HG03064 (cell line): ENCODE results near the gene SCN5A.

Source experiments
- ATAC-seq: cut with Tn5 transposase; IDR thresholded peaks from one replicate; pipeline ENCODE4 v1.9.1; 2021; ENCODE audit warnings: low read depth; ENCODE audit not compliant: unreplicated experiment

The SCN5A gene

DNA sequence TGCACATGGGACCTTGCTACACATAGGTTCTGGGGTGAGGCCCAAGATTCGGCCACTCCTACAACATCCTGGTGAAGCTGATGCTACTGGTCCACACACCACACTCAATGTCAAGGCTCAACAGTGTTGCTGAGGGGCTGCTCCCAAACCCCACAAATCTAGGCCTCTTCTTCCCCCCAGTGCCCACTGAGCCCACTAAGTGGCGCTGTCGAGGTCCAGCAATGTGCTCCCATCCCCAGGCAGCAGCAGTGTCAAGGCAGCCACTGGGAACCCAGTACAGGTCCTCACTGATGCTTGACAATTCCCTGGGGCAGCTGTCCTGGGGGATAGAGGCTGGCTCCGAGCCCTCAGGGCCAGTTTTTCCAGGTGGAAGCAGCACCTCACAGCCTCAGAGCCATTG, 21.5 kb downstream of the SCN5A start:
- ATAC-seq, result no peak

GRCh38 chr3:38626171-38626570, 23.3 kb downstream of the SCN5A start:
- ATAC-seq, result no peak

GRCh38 chr3:38623539-38623938, 25.9 kb downstream of the SCN5A start:
- ATAC-seq, result no peak

- no peak for ATAC-seq
Measured at GRCh38 chr3:38622336-38622735, 27.2 kb downstream of the SCN5A start.

GRCh38 chr3:38620236-38620635, 29.3 kb downstream of the SCN5A start:
- no peak for ATAC-seq

GRCh38 chr3:38618343-38618742, 31.1 kb downstream of the SCN5A start:
- ATAC-seq, result no peak

GRCh38 chr3:38617586-38617985, 31.9 kb downstream of the SCN5A start:
- no peak for ATAC-seq

DNA sequence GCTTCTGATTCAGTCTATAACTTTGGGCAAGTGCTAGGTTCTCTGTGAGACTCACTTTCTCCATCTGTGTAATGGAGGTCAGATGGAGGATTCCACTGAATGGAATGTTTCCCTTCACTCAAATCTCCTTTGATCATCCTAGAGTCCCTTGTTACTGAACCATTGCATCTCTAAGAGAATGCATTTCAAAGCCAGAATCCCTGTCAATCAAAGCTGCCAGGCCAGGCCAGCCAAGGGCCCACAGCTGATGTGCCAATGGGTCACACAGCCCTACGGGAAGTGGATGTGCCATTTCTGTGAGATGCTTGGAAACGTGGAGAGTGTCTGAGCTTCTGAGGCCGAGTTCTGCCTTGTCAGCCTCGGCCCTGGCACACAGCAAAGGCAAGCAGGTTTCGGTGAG, 32.4 kb downstream of the SCN5A start:
- no peak for ATAC-seq

DNA sequence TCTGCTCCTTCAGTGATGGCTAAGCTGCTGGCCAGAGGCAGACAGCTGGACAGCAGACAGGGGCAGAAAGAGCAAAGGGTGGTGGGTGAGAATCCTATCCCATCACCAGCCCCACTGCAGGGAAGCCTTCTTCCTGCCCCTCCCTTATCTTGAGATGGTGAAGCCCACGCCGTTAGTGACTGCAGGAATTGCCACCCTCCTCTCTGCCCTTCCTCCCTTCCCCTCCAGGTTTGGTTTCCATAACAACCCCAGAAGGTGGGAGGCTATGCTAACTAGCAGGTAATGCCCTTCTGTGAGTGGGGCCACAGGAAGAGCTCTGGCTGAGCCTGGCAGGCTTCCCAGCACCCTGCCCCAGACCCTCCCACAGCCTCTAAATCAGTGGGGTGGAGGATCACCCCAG, 32.8 kb downstream of the SCN5A start:
- no peak for ATAC-seq

GRCh38 chr3:38616111-38616510, 33.4 kb downstream of the SCN5A start:
- ATAC-seq, result no peak

DNA sequence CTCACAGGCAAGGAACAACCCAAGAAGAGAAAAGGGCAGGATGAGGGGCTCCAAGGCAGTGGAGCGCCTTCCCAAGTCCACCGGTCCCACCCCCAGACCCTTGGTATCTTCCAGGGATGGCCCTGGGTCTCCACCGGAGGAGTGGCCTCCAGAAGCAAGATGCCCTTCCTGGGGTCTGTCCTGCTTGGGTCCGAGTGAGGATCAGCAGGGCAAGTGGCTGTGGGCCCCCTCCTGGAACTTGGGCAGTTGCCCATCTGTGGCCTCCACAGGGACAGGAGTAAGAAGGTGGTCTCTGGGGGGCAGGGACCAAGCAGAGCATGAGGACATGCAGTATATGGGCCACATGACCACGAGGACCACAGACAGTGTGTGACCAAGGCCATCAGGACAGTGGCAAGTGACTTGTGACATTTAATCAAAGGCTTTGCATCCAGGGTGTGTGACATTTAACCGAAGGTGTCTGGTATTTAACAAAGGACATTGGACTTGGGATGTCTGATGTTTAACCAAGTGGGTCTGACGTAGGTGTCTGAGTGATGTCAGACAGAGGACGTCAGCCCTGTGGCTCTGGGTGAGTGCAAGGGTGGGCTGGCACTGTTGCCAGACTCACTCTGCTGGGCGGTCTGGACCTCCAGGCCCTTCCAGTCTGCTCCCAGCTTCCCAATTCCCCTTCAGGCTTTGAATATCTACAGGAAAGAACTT, 34.7 kb downstream of the SCN5A start:
- ATAC-seq, result no peak

DNA sequence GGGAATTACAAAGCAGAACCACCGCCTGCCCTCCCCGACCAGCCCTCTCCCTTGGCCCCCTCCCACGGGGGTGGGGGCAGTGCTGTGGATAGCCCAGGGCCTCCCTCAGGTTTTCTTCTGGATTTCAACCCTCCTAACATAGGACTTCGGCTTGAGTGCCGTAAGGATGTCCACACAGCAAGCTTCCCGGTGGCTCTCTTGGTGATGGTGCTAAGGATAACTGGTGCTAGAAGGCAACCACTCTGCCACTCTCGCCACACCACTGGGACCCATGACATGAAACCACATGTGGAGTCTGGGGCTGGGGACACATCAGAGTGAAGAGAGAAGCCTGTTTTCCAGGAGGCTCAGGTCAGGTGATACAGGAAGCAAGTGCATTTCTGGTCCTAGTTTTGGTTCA, 35.4 kb downstream of the SCN5A start:
- no peak for ATAC-seq

DNA sequence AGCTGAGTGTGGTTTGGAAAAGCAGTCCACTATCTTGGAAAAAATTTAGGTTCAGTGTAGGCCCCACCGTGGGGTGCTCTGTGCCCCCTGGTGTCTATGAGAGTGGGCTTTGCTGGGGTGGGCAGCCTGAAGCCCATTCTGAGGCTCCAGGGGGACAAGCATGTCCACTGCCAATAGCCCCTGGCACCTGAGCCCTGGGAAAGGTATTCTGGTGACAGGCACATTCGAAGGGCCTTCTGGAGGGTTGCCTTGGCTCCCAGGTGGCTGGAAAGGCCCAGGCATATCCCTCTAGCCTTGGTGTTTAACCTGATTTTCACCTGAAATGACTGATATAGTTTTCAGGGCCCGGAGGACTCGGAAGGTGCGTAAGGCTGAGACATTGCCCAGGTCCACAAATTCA, 36.1 kb downstream of the SCN5A start:
- ATAC-seq, result no peak

DNA sequence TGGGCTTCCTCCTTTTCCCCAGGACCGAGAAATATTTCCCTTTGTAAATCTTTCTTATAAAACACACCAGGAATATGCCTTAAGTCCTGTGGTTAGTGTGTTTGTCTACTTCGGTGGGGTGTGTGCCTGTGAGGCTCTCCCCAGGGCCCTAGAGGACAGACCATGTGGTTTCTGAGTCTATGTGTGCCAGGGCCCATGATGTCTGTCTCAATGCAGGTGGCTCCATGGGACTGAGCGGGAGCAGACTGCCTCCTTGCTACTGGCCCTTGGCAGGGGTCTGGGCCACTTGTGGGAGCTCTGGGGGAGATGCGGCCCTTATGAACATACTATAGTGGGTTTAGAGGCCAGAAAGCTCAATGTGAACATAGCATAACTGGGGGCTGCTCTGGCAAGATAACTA, 37.6 kb downstream of the SCN5A start:
- no peak for ATAC-seq

DNA sequence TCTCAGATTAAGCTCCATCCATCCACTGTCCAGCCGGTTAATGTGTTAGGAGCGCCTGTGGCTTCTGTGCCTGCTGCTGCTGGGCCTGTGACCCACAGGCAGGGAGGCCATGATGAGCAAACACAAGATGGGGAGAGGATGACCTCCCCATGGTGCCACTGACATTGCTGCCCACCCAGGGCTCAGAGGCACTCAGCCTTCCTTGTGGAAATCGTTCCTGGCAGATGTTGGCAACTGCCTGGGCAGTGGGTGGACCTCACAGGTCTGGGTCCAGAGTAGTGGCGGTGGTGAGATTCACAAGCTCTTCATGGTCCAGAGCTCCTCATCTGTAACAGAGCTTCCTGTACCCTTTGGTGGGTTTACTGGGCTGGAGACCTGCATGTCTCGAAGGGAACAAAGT, 38.6 kb downstream of the SCN5A start:
- no peak for ATAC-seq

DNA sequence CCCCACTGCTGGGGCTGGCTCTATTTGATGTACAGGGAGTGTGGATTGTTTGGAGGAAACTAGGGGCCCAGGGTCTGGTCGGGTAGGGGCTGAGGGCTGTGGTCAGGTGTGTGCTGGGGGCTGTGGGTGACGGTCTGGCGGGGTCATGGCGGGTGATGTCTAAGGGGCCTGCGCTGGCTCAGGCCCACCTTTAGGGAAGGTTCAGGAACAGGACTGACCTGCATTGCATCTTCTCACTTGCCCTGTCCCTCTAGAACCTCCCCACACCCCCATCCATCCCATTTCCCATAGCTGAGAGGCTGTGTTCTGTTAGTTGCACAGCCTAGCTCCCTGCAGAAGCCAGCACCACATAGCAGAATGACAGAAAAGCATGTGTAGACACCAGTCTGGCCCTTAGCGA, 39.1 kb downstream of the SCN5A start:
- no peak for ATAC-seq

DNA sequence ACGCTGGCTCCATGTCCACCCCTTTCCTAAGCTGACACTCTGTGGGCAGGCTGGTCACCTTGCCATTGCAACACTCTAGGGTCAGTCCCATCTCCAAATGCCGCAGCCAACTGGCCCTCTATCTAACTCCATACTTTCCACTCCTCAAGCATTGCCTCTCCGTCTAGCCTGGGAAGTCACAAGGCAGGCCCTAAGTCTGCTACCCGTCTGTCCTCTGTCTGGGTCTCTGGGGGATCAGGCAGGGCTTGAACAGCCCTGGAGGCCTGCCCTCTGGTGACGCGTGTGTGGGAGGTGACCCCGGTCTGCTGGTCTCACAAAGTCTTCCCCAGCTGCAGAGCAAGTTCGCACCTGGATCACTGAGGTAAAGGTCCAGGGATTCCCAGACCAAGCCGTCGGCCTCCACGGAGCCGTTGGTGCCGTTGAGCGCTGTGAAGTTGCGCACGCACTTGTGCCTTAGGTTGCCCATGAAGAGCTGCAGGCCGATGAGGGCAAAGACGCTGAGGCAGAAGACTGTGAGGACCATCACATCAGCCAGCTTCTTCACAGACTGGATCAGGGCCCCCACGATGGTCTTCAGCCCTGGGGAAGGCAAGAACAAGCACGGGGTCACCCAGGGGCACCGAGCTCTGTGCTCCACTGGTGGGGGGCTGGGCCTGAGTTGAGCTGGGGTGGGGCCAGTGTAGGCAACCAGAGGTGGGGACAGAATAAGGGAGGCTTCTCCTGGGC, 39.9 kb downstream of the SCN5A start:
- ATAC-seq, result no peak

DNA sequence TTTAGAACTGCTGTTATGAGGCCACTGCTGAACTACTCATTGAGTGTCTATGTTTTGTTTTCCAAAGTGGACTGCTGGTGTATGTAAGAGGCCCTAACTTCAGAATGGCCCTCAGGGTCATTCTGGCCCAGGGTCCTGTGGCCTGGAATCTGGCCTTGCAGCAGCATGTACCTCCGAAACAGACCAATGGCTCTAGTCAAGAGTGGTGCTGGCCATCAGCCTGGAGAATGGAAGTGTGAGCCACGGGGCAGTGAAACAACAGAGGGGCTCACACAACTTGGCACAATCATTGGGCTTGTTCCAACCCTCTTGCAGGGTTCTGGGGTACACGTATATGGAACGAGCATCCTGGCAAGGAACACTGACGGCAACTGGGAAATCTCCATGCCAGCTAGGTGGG, 40.5 kb downstream of the SCN5A start:
- ATAC-seq, result no peak

DNA sequence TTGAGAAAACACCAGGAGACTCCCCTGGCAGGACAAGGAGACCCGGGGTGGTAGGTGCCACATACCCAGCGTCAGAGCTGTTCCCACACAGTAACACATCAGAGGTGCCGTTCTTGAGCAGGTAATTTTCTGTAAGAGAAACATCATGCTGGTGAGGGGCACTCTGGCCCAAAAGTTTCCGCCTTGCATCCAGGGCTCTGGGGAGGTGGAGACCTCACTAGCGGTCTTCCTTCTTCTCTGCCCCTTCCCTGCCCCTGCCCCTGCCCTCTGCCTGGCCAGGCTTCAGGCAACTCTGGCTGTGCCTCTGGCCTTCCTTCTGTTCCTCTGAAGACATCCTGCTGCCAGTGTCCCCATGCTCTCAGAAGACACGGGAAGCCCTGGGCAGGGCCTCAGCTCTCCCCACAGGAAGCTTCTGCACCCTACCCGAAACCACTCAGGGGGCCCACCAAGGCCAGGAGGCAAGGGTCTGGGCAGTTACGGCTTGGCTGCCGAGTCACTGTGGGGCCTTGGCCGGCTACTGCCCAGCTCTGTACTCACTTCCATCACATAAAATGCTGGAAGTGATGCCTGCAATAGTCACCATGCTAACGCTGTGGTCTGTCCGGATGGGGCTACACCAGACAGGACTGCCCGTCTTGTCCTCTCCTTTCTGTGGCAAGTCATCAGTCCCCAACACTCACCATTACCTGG, 41.3 kb downstream of the SCN5A start:
- ATAC-seq, result no peak

DNA sequence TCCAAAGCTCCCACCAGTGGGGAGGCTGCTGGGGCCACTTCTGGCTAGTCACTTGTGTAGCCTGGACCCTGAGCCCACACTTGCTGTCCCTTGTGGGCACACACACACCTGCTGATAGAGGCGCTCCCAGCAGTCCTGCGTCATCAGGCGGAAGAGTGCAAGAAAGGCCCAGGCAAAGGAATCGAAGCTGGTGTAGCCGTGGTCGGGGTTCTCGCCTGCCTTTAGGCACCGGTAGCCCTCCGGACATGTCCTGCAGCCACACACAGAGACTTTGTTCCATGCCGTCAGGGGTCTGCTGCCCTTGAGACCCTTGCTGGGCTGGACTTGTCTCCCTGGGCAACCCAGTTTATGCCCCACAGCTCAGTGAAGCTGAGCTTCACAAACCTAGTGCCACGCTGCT, 42.9 kb downstream of the SCN5A start:
- ATAC-seq, result no peak

GRCh38 chr3:38605981-38606380, 43.5 kb downstream of the SCN5A start:
- no peak for ATAC-seq

GRCh38 chr3:38604246-38604645, 45.2 kb downstream of the SCN5A start:
- no peak for ATAC-seq
